RWPE1 (cell line): ENCODE measurements around the gene AIG1.

Source experiments
- CTCF ChIA-PET: fragments of 350-600 bp; sonication (Branson Sonifier 250); formaldehyde crosslinking; extraction: SDS; loops from one replicate; lab custom pipeline; 2021; lab: Yijun Ruan, JAX
- POLR2A ChIA-PET: fragments of 400-600 bp; formaldehyde crosslinking; extraction: SDS; loops from one replicate; lab custom pipeline; 2020; ENCODE audit warnings: antibody characterized with exemption; ENCODE audit not compliant: low non-redundant PET; lab: Yijun Ruan, JAX
- DNase-seq: peaks from one replicate; pipeline ENCODE4 v3.0.0; 2012; ENCODE audit warnings: low spot score
- H3K27ac ChIP-seq: fragments of 450-650 bp; 2 replicates; pipeline ENCODE4 v1.5.1; 2017
- CTCF ChIP-seq: fragments of 450-650 bp; conservative IDR thresholded peaks from 2 replicates; pipeline ENCODE4 v1.5.1; 2017; ENCODE audit warnings: low read depth, mild to moderate bottlenecking

AIG1 gene

DNA sequence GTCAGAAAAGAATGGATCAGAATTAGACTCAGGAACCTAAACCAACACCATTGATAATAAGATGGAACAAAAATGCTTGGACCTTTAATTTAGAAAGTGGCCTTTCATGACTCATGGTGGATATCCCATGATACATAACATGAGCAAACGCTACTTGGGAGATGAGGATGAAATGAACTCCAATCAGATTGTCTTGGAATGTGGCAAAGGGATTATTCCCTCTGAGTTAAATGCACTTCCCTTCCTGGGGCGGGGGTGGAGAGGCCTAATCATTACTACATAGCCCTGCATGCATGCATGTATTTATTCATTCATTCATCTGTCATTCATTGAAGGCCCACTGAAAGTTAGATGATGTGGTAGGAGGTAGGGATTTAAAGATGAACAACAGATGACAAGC lies 174.0 kb downstream of the AIG1 start:
- TF ChIP-seq CTCF: no peak
- POLR2A ChIA-PET: no interaction called here
- CTCF ChIA-PET: no interaction called here
- no peak overlapping the region for H3K27ac ChIP-seq
- DNase-seq: no peak

- no peak for TF ChIP-seq CTCF
- no peak overlapping the region for H3K27ac ChIP-seq
- ChIA-PET POLR2A (no interaction called here), CTCF (interaction anchor here (0.5 to 0.6 kb wide), 2 partner anchors 199 to 401 kb away, joined by 3 read pairs; no protein-coding TSS in a partner anchor)
- DNase-seq: no peak
These were observed 175.6 kb downstream of the AIG1 start for GRCh38 chr6:143236151-143236798.

GRCh38 chr6:143238306-143238705 lies 177.6 kb downstream of the AIG1 start:
- DNase-seq: no peak
- ChIA-PET CTCF (interaction anchor here (0.6 to 1.0 kb wide), 2 partner anchors 177 to 189 kb away, joined by 3 read pairs; no protein-coding TSS in a partner anchor), POLR2A (no interaction called here)
- no peak overlapping the region for H3K27ac ChIP-seq
- no peak for TF ChIP-seq CTCF

DNA sequence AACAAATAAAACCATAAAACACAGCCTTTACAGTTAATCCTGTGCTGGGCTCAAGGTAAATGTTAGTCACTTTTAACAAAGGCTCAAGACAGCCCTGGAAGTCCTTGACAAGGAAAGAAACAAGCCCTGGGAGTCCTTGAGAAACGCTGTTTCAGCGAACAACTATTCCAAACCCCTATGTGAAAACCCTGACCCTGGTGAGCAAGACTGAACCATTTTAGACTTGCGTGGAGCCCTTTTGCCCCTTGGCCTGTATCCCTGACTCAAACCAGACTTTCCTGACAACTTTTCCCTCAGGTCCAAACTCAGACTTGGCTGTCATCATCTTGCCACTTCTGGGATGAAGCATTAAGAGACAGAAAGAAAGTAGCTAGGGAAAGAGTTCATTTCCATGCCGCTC lies 180.4 kb downstream of the AIG1 start:
- CTCF ChIA-PET: no interaction called here

GRCh38 chr6:143241911-143242310 lies 181.2 kb downstream of the AIG1 start:
- no peak overlapping the region for H3K27ac ChIP-seq
- no peak for TF ChIP-seq CTCF
- POLR2A ChIA-PET: no interaction called here
- DNase-seq: no peak
- CTCF ChIA-PET: interaction anchor here (0.7 kb wide), 1 partner anchor 14 kb away, joined by 4 read pairs; no protein-coding TSS in a partner anchor

More for the DNA sequence above, 180.4 kb downstream of the AIG1 start:
- POLR2A ChIA-PET: no interaction called here
- no peak for TF ChIP-seq CTCF
- no peak overlapping the region for H3K27ac ChIP-seq
- DNase-seq: no peak

DNA sequence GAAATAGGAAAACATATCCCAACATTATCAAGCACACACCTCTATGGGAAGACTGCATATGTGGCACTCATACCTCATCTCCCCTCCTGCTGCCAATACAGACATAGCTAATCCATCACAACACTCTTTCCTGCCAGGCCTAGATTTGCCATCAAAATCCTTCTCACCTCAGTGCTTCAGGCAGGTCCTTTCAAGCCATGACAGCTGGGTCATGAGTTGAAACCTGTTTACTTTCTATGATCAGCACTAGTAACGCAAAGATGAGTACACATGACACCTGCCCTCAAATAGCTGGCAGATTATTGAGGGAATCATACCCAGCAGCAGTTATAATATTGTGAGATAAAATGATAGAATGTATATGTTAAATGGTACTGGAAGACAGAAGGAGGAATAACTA lies 183.1 kb downstream of the AIG1 start:
- DNase-seq: no peak
- no peak for TF ChIP-seq CTCF
- CTCF ChIA-PET: no interaction called here
- H3K27ac ChIP-seq: no peak overlapping the region
- POLR2A ChIA-PET: no interaction called here
